Skin of body (tissue), 2 donors: Measurements from ENCODE around the gene SLC6A18. TPM values are rescaled to one million over a fixed set of nuclear protein-coding genes. Genes with fewer than 3 reads are reported as not detected.

Source experiments
- DNase-seq: peaks from one replicate; lab custom pipeline; 2025; lab: John Stamatoyannopoulos, UW
- total RNA-seq: library from RNA; depleted of rRNA; stranded (reverse); fragments of >200 nt; gene quantifications from one replicate; pipeline ENCODE4 v1.2.3, GENCODE V29; 2014

SLC6A18 gene
- total RNA-seq, 1 donor from 2014 or later = not detected

DNA sequence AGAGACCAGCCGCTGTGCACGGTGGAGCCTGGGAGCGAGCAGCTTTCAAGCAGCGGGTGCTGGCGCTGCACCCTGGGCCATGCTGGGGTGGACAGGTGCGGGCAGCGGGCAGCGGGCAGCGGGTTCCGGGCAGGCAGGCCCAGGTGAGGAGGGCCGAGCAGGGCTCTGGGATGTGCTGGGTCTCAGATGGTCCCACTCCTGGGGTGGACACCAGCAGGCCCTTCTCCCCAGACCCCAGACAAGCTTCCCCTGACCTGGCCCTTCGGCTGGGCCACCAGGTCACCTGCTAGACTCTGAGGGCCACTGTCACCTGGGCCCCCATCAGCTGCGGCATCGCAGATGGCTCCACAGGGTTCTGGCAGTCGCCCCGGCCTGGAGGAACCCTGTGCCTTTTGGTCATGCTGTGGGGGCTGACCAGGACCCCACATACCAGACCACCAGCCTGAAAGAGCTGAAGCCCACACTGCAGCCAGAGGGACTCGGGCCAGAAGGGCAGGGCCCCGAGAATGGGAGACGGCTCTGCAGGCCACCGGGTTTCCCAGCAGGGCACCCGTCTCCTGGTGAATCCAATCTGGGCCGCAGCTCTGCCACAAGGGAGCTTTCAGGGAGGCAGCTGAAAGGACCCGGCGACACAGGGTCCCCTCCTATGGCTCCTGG, 21.7 kb upstream of the SLC6A18 start:
- DNase-seq = no peak

DNA sequence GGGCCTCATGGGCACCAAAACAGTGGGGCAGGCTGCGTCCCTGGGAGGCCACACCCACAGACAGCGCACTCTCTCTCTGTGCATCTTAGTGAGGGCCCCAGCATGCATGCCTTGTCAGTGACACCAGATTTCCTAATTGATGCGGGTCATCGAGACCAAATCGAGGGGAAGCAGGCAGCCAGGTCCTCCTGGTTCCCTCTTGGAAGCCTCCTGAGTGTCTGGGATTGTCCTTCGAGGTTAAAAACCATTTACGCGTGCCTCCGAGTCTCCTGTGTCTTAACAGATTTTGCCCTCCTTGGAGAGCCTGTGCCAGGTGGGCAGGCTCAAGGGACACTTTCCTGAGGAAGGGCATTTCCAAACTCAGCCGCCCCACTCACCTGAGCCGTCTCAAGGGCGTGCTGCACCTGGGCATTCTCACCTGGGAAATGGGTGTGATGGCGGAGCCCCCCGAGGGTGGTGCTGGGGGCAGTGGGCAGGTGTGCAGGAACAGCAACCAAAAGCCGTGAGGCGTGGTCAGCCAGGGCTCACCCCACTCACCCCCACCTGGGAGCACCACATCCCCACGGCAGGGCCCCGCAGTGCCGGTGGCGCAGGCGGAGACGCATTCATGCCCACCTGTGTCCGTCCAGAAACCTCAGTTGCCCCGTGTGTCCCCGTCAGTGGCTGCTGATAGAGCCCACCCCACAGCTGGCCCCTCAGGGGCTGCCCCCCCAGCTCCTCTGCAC, 21.1 kb upstream of the SLC6A18 start:
- DNase-seq = no peak

DNA sequence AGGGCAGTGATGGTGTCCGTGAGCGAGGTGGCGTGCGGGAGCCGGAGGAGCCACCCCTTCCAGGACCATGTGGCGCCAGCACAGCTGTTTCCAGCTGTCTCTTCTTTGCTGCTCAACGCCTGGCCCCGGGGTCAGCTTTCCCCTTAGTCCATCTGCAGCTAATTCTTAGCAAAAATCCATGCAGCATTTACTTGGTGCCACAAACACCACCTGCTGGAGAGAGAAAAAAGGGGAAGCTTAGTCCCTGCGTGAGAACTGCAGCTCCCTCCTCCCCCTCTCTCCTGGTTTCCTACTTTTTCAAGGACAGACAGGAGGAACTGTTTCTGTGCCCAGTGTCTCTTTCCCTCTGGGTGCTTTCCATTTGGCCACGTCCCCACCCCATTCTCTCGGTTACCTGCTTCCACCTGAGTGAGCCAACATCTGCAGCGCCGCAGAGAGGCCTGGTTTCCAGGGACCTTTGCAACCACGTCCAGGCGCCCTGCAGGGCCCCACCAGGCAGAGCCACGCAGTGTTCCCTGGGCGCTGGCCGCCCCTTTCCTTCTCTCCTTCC, 20.4 kb upstream of the SLC6A18 start:
- no peak for DNase-seq

DNA sequence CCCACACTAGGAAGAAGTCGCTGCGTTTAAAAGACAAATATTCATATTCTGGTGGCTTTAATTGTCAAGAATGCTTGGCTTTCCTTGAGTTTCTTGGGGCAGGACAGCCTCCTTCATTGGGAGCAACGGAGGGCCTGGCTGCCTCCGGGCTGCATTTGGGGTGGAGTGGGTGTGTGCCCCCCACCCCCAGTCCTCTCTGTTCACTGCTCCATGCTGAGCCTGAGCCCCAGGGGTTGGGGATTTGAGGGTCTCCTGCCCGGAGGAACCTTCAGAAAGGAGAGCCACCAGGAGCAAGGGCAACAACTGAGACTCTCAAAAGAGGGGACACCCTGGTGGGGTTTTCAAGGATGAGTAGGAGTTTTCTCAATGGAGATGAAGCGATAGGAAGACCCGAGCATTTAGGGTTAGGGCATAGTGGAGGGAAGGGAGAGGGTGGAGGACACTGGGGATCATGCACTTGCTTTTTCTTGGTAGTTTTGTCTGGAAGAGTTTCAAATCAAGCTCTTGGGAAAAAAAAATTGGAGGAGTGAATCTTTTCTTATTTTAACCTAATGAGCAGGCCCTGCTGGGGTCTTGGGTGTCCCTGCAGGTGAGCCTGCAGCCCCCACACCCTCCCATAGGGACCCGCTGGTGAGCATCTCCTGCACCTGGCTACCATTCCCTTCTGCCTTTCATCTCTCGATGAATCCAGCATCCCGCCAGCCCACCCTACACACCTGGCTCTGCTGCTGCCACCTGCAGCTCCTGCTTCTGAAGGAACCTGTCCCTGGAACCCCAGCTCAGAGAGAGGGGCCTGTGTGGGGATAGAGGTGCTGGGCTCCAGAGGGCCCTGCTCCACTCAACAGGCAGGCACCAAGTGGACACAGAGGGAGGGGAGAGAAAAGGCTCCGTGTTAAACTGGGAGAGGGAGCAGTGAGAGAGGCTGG, 19.7 kb upstream of the SLC6A18 start:
- no peak for DNase-seq

DNA sequence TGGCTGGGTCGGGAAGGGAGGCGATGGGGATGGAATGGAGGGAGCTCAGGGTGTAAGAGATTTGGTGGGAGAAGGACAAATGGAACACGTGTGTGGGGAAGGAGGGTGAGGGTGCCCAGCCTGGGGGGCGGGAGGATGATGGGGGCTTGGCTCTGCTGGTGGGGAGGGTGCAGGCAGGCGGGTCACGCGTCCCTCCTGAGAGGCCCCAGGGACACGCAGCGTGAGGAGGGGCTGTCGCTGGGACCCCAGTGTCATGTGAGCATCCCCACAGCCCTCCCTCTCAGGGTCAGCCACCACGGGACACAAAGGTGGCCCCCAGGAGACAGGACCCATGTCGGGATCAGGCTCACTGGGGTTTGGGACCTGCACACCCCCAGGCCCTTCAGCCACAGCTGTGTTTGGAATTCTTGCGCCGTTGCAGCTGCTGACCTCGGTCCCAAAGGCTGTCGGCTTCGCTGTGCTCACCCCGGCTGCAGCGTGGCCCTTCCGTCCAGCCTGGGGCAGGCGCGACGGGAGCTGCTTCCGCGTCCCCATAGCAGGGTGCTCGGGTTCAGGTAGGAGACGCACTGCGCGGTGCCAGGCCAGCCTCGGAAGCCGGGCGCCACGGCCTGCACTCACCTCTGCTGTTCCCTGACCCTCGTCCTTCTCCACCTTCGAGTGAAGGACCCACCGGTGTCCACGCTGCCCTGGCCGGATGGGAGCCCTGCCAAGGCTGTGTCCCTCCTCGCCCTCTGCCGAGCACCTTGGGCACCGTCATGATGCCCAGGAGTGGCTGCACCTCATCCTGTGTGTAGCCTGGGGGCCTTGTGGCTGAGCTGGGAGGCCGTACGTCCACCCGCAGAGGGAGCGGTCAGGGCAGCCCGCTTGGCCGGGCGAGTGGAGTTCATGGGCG, 18.4 kb upstream of the SLC6A18 start:
- DNase-seq = no peak

DNA sequence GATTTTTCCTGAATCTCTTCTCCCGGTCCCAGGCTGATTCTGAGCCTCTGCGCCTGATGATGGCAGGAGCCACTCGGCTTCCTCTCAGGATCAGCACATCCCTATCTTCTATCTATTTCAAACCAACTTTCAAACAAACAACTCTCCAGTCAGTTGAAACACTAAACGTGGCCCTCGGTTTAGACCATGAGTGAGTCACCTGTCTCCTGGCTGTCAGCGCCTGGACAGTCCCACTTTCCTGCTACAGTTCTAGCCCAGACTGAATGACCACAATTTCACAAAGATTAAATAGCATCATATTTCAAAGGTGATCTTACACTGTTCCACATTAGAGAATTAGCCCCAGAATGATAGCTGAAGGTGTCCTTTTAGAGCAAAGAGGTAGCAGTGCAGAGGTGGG, 17.6 kb upstream of the SLC6A18 start:
- no peak for DNase-seq

DNA sequence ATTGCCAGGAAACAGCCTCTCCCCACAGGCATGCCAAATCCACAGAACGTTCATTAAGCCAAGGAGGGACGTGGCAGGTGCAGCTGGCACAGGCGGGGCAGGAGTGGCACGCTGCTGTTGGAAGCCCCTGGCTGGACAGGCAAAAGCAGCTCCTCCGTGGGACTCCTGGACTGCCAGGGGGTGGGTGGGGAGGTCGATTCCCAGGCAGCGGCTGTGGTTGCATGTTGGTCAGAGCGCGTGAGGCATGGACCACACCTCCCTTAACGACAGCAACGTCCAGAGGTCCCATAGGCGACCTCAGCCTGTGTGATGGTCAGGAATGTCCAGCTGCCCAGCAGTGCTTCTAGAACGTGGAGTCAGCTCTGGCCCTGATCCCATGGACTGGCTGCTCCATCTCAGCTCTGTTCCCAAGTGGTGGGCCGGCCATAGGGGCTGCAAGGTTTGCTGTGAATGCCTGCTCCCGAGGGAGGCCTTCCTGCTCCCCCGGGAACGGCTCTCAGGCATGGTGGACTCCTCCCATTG, 16.9 kb upstream of the SLC6A18 start:
- no peak for DNase-seq

DNA sequence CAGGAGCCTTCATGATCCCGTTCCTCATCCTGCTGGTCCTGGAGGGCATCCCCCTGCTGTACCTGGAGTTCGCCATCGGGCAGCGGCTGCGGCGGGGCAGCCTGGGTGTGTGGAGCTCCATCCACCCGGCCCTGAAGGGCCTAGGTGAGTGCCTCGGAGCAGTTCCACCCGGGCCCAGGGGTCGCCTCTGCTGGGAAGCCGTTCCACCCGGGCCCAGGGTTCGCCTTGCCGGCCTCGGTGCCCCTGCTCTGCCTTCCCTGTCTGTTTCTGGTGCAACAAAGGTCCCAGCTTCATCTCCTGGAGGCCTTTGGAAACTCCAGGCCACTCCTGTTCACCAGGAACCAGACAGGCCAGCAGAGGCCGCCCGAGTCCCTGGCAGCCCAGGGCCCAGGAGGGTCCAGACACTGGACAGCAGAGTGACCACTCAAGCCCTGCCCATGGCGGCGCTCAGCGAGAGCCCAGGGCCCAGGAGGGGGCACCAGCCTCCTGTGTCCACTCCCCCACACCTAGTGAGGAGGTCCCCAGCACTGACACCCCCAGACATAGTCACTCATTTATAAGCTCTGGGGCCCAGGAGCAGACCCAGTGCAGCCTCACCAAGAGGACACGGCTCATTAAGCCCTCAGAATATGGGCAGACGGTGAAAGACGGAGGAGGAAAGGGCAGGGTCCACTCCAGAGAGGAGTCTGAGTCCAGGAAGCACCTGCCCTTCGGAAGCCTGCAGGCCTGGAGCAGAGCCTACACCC, 16.3 kb upstream of the SLC6A18 start:
- no peak for DNase-seq

DNA sequence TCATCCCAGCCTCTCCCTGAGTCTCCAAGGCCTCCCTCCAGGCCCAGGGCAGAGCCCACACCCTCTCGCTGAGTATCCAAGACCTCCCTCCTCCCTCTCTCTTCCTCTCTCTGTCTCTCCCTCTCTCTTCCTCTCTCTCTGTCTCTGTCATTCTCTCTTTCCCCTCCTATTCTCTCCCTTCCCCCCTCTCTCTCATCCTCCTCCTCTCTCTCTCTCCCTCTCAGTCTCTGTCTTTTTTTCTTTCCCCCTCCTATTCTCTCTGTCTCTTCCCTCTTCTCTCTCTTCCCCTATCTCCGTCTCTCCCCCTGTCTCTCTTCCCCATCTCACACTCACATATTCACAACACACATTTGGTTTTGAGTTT, 15.7 kb upstream of the SLC6A18 start:
- no peak for DNase-seq

DNA sequence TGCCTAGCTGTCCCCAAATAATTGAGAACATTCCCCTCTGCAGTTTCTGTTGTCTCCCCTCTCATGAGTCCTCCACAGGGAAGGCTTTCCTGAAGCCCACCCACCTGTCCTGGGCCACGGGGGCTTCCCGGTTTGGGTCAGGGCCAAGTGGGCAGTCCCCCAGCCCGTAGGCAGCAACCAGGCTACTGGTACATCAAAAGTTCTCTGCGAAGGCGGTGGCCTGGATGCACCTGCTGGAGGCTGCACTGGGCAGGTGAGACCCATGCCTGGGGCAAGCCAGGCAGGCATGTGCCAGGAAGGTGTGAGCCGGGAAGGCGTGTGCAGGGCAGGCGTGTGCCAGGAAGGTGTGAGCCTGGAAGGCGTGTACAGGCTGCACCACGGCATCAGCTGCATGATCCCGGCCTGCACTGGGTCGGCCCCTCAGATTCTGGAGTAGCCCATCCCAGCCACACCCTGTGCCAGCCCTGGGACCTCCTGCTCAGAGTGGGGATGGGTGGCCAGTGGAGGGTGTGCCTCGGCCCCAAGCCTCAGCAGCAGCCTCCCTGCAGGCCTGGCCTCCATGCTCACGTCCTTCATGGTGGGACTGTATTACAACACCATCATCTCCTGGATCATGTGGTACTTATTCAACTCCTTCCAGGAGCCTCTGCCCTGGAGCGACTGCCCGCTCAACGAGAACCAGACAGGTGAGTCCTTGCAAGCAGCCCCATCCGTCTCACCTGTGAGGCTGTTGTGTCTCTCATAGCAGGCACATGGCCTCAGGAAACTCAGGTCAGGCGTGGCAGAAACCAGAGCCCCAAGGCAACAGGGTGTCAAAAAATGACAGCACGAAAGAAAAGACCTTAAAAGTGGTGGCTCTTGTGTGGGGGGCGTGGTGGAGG, 15.0 kb upstream of the SLC6A18 start:
- DNase-seq = no peak

DNA sequence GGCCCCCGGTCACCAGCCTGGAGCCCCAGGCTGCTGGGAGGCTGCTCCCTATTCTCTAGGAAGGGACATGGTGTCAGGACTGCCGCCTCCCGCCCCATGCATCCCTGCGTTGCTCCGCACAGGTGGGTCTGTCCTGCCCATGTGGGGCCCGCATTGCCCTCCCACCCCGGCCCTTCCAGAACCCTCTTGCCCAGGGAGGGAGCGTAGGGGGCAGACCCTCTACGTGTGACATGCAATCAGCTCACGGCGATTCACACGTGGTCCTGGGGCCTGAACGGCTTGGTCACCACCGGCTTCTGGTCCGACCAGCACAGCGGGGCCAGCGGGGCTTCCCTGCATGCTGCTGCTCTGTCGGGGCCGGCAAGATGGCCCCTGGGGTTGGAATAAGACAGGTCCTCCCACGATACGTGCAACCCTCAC, 14.3 kb upstream of the SLC6A18 start:
- no peak for DNase-seq

DNA sequence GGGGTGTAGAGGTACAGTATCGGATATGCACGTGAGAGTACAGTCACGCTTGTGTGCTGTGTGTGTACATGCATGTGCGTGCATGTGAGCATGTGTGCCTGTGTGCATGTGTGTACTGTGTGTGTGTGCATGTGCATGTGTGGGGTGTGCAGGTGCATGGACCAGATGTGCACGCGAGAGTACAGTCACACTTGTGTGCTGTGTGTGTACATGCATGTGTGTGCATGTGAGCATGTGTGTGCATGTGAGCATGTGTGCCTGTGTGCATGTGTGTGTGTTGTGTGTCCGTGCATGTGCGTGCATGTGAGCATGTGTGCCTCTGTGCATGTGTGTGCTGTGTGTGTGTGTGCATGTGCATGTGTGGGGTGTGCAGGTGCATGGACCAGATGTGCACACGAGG, 13.5 kb upstream of the SLC6A18 start:
- no peak for DNase-seq

DNA sequence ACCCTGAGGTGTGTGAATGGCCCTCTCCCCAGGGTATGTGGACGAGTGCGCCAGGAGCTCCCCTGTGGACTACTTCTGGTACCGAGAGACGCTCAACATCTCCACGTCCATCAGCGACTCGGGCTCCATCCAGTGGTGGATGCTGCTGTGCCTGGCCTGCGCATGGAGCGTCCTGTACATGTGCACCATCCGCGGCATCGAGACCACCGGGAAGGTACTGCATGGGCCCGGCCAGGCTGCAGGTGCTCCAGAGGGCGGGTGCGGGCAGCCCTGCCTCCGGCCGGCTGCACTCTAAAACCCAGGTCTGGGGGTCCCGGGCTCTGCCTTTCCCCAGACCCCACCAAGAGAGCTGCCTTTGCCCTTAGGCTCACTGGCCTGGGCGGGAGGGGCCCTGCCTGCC, 12.9 kb upstream of the SLC6A18 start:
- no peak for DNase-seq

DNA sequence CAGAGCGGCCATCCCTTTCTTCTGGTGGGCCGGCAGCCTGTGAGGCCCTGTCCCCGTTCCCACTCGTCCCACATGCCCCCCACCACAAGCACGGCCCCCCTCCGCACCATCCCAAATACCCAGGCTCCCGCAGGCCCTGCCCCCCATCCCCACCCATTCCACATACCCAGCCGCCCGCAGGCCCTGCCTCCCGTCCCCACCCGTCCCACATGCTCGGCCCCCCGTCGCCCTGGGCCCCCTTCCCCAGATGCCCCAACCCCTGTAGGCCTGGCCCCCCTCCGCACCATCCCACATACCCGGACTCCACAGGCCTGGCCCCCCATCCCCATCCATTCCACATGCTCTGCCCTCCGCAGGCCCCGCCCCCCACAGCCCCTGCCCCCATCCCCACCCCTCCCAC, 12.3 kb upstream of the SLC6A18 start:
- DNase-seq = no peak

DNA sequence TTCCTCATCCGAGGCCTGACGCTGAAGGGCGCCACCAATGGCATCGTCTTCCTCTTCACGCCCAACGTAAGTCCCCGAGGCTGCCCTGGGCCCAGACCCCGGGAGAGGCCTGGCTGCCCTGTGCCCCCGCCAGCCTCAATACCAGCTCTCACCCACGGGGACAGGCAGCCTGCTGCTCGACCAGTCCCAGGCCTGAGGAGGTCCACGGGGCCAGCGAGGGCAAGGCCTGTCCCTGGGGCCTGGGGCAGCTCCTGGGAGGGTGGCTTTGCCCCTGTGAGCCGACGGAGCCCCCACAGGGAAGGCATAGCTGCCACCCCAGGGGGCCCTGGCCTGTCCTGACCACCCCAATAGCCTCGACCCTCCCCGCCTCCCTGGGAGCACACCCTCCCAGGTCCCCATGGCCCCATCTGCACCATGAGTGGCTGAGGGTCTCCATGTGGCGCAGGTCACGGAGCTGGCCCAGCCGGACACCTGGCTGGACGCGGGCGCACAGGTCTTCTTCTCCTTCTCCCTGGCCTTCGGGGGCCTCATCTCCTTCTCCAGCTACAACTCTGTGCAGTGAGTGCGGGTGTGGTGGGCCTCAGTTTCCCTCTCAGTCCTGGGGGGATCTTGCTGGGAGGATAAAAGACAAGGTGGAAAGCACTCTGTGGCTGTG, 11.5 kb upstream of the SLC6A18 start:
- DNase-seq = no peak

DNA sequence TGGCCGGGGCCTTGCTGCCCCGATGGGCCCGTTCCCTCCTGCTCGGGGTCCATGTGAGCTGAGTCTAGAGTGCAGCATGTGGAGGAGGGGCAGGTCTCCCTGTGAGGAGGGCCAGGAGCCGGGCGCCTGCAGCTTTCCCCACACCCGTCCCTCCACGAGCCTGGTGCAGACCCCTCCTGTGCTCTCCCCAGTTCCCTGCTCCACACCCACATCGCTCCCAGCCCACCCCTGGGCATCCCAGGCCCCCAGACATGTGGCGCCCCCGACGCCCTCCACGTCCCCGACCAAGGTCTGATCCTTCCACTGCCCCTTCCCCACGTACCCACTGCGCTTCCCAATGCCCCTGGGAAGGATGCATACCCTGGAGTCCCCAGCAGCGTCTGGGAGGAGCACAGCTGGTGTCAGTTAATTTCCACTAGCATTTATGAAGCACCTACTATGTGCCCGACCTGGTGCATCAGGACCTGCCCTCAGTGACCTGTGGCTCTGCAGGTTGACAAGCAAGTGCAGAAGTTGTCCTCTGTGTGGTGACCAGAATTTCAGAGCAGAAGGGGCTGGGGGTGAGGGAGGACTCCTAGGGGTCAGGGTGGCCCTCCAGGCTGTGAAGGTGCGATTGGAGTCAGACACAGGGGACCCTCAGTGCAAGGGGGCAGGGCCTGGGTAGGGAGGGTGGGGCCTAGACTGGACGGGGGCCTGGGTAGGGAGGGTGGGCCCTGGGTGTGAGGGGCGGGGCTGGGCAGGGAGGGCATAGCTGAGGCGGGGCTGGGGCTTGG, 10.8 kb upstream of the SLC6A18 start:
- DNase-seq = no peak

DNA sequence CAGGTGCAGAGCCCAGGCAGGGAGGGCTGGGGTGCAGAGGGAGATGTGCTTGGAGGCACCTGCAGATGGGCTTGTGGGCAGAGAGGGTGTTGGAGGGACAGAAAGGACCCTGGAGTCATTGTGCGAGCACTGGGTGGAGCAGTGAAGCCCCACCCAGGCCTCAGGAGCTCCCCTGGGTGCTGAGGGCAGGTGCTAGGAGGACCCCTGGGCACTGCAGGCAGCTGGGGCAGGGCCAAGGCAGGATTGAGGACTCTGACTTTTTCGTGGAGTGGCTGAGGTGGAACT, 10.3 kb upstream of the SLC6A18 start:
- DNase-seq = no peak
